Activated CD8-positive, alpha-beta memory T cell treated with anti-CD3 and anti-CD28 coated beads for 4 hours (primary cell): ENCODE data around the gene COL4A2.

Experiments
- DNase-seq, 2 donors: peaks; one replicate each; pipeline ENCODE4 v3.0.0-alpha.2; 2020; ENCODE audit warnings: low read depth in 2 of 2

The COL4A2 gene

GRCh38 chr13:110533771-110534670 lies 226.9 kb downstream of the COL4A2 start:
- no peak for DNase-seq

GRCh38 chr13:110535526-110535925 lies 228.4 kb downstream of the COL4A2 start:
- DNase-seq: no peak

- DNase-seq: no peak
Measured at GRCh38 chr13:110536006-110536693, 229.1 kb downstream of the COL4A2 start.

- no peak for DNase-seq
Measured at GRCh38 chr13:110538632-110539031, 231.5 kb downstream of the COL4A2 start.

GRCh38 chr13:110539894-110540293 lies 232.8 kb downstream of the COL4A2 start:
- DNase-seq: no peak

GRCh38 chr13:110540871-110541525 lies 233.9 kb downstream of the COL4A2 start:
- DNase-seq: no peak

- DNase-seq: no peak
Measured at GRCh38 chr13:110541526-110541920, 234.4 kb downstream of the COL4A2 start.

GRCh38 chr13:110542169-110542796 lies 235.2 kb downstream of the COL4A2 start:
- DNase-seq: no peak

GRCh38 chr13:110546378-110546777 lies 239.3 kb downstream of the COL4A2 start:
- no peak for DNase-seq

- DNase-seq: no peak
Measured at GRCh38 chr13:110546926-110547325, 239.8 kb downstream of the COL4A2 start.

- DNase-seq: no peak
Measured at GRCh38 chr13:110548891-110549794, 242.1 kb downstream of the COL4A2 start.

- no peak for DNase-seq
Measured at GRCh38 chr13:110549795-110550160, 242.7 kb downstream of the COL4A2 start.

GRCh38 chr13:110551284-110551683 lies 244.2 kb downstream of the COL4A2 start:
- no peak for DNase-seq

- DNase-seq: no peak
Measured at GRCh38 chr13:110552767-110553166, 245.7 kb downstream of the COL4A2 start.

- no peak for DNase-seq
Measured at GRCh38 chr13:110553417-110553816, 246.3 kb downstream of the COL4A2 start.

GRCh38 chr13:110554227-110554836 lies 247.2 kb downstream of the COL4A2 start:
- DNase-seq: no peak

GRCh38 chr13:110554946-110555345 lies 247.9 kb downstream of the COL4A2 start:
- DNase-seq: no peak

- no peak for DNase-seq
Measured at GRCh38 chr13:110555601-110556223, 248.6 kb downstream of the COL4A2 start.

- DNase-seq: no peak
Measured at GRCh38 chr13:110556224-110556606, 249.1 kb downstream of the COL4A2 start.

- DNase-seq: no peak
Measured at GRCh38 chr13:110557082-110557481, 250.0 kb downstream of the COL4A2 start.
